Measurements from ENCODE around the gene TTC22.

Gene TTC22

GRCh38 chr1:54745274-54745673, 55.8 kb downstream of the TTC22 start:
- no peak for DNase-seq

- no peak for DNase-seq
These were observed 56.4 kb downstream of the TTC22 start for GRCh38 chr1:54744696-54745095.

- DNase-seq, result no peak
These were observed 57.5 kb downstream of the TTC22 start for GRCh38 chr1:54743416-54744226.

- DNase-seq, result no peak
These were observed 58.8 kb downstream of the TTC22 start for GRCh38 chr1:54742282-54742681.

GRCh38 chr1:54741531-54741930, 59.6 kb downstream of the TTC22 start:
- no peak for DNase-seq

- no peak for DNase-seq
These were observed 62.9 kb downstream of the TTC22 start for GRCh38 chr1:54738244-54738643.

- DNase-seq, result no peak
These were observed 64.4 kb downstream of the TTC22 start for GRCh38 chr1:54736685-54737084.

All from CD4-positive, alpha-beta T cell treated with Interleukin-12 subunit alpha and Interleukin-12 subunit beta, for 1 hour (primary cell).